Gastrocnemius medialis (tissue), 4 donors: ENCODE measurements around the gene AHNAK2. TPM values are rescaled to one million over a fixed set of nuclear protein-coding genes. Genes with fewer than 3 reads are reported as not detected.
A peak's percentile ranks its signal among the peaks of the same experiment; 100 is the strongest.
"Not testable (repeated sequence)": the region's sequence is repeated elsewhere in the genome, so short reads cannot be mapped to it uniquely, and the experiment has no call there.

ENCODE experiments used
- ATAC-seq, 2 donors: fragments of 150-250 bp; one replicate each; pipeline ENCODE4 v1.9.1; 2016
- DNase-seq, 2 donors: peaks; one replicate each; pipeline ENCODE4 v3.0.0-alpha.2; 2019
- H3K27ac ChIP-seq, 4 donors: fragments of 200-600 bp; sonication (generic); 1 replicate in 1 of 4; 2 replicates in 3 of 4; pipeline ENCODE4 v1.5.1; 2016 to 2018; ENCODE audit warnings: mild to moderate bottlenecking in 2 of 4, moderate library complexity in 1 of 4
- H3K27me3 ChIP-seq, 3 donors: fragments of 200-600 bp; sonication (generic) in 2 of 3; 1 replicate in 1 of 3; 2 replicates in 2 of 3; pipeline versions ENCODE4 v1.5.1 to v1.6.0; 2016 to 2019; ENCODE audit warnings: mild to moderate bottlenecking in 1 of 3, moderate library complexity in 1 of 3
- H3K36me3 ChIP-seq, 2 donors: fragments of 200-600 bp; sonication (generic) in 1 of 2; one replicate each; pipeline ENCODE4 v1.5.1; 2017 to 2018
- H3K4me1 ChIP-seq, 2 donors: fragments of 200-600 bp; sonication (generic) in 1 of 2; one replicate each; pipeline ENCODE4 v1.5.1; 2016 to 2017; ENCODE audit warnings: mild to moderate bottlenecking in 2 of 2
- H3K4me3 ChIP-seq, 4 donors: fragments of 200-600 bp; sonication (generic) in 3 of 4; 1 replicate in 1 of 4; 2 replicates in 3 of 4; pipeline ENCODE4 v1.5.1; 2016 to 2019; ENCODE audit warnings: mild to moderate bottlenecking in 2 of 4
- H3K9me3 ChIP-seq, 3 donors: fragments of 200-600 bp; sonication (generic) in 2 of 3; 1 replicate in 1 of 3; 2 replicates in 2 of 3; pipeline ENCODE4 v1.5.1; 2016 to 2019
- POLR2A ChIP-seq, 2 donors: fragments of 450-650 bp; IDR thresholded peaks; one replicate each; pipeline ENCODE4 v1.6.1; 2017; ENCODE audit warnings: antibody characterized with exemption in 2 of 2, mild to moderate bottlenecking in 2 of 2, moderate library complexity in 2 of 2
- in situ Hi-C, 4 donors: fragments of 200-750 bp; cut with MboI; loops; one replicate each; pipeline versions ENCODE4 v1.15.0 to v1.8.0; 2017; ENCODE audit warnings: low sequenced_read_pairs in 4 of 4
- intact Hi-C: fragments of 100-400 bp; cut with DNase I; formaldehyde crosslinking; loops from one replicate; pipeline ENCODE4 v1.15.1; 2023; ENCODE audit warnings: low total_unique reads
- total RNA-seq, 4 donors: library from RNA; depleted of rRNA; stranded (reverse); fragments of >200 nt; gene quantifications; one replicate each; pipeline versions ENCODE4 v1.1.0 to v1.2.3, GENCODE V29; 2016
- TF ChIP-seq, protein P1 (sequence below), 5 experiments: fragments of 450-650 bp in 3 of 5; fragments of 200-600 bp in 2 of 5; sonication (generic) in 2 of 5; IDR thresholded peaks in 4 of 5; conservative IDR thresholded peaks in 1 of 5; 1 replicate in 4 of 5; 2 replicates in 1 of 5; pipeline ENCODE4 v1.5.1; 2016 to 2019; ENCODE audit warnings: antibody characterized with exemption in 5 of 5, mild to moderate bottlenecking in 3 of 5, moderate library complexity in 3 of 5

Gene AHNAK2
- total RNA-seq, 4 donors from 2014 or later = 2.0 to 8.6 (median 3.4) TPM

DNA sequence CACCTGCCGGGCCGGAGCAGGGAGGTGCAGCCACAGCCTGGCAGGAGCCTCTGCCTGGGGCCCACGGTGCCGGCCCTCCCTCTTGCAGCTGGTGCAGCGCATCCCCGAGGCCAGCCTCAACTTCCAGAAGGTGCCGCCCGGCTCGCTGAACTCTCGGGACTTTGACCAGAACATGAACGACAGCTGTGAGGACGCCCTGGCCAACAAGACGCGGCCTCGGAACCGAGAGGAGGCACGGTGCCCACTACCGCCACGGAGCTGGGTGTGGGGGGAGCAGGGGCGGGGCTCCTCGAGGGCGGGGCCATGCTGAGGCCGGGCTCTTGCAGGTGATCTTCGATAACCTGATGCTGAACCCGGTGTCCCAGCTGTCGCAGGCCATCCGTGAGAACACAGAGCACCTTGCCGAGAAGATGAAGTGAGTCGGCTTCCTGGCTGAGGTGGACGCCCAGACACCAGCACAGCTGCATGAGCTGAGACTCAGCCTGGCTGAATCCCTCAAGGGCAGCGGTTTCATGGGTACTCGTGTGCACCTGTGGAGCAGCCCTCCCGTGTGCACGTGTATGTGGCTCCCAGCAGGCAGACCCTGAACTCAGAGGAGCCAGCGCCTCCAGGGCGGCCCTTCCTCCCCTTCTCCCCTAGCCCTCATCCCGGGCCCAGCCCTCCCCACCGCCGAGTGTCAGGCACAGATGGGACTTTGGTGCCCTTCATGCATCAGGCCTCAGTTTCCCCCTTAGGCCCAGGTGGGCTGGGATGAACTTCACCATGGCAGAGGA lies 84.6 kb downstream of the AHNAK2 start:
- no peak for ATAC-seq
- intact Hi-C loops = no loop called here

DNA sequence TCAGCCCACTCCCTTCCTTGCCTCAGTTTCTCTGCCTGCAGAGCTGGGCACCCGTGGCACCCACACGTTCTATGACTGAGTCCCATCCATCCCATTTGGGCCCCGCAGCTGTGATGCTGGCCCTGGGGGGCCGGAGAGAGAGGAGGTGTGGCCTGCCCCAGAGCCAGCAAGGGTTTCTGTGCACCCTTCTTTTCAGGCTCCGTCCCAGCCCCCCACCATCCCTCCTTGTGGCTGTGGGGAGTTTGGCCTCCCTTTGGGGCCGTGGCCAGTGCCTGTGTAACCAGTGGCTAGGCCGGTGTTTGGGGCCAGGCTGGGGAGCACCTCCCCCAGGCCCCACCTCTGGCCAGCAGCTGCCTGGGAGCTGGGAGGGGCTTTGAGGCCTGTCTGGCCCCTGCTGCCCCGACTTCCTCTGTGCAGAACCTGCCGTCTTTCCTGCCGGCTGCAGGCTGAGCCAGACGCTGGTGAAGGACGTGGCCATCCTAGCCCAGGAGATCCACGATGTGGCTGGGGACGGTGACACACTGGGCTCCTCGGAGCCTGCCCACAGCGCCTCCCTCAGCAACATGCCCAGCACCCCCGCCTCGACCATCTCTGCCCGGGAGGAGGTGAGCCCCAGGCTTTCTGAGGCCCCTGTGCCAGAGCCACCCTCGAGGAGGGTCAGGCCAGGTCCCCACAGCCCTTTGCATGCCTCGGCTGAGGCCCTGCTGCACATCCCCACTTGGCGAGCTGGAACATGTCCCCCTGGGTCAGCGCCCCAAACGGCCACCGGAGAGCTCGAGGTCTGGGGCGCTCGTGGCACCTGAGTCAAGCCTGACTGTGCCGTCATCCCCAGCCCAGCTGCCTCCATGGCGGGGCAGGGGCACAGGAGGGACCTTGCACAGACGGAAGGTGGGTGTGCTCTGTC lies 85.4 kb downstream of the AHNAK2 start:
- intact Hi-C loops = no loop called here
- in situ Hi-C loops = no loop called here
- no peaks in the 10 kb centered on the region for H3K9me3 ChIP-seq
- H3K4me1 ChIP-seq = no peaks in the 10 kb centered on the region
- no peak overlapping the region for H3K27ac ChIP-seq
- H3K36me3 ChIP-seq = peaks cover 0 to 9% of the 10 kb centered on the region in 2 donors
- ATAC-seq (no peak), DNase-seq (no peak)
- TF ChIP-seq POLR2A (IDR thresholded peaks at IDR 0.05) = no peak
- TF ChIP-seq, protein P1, sequence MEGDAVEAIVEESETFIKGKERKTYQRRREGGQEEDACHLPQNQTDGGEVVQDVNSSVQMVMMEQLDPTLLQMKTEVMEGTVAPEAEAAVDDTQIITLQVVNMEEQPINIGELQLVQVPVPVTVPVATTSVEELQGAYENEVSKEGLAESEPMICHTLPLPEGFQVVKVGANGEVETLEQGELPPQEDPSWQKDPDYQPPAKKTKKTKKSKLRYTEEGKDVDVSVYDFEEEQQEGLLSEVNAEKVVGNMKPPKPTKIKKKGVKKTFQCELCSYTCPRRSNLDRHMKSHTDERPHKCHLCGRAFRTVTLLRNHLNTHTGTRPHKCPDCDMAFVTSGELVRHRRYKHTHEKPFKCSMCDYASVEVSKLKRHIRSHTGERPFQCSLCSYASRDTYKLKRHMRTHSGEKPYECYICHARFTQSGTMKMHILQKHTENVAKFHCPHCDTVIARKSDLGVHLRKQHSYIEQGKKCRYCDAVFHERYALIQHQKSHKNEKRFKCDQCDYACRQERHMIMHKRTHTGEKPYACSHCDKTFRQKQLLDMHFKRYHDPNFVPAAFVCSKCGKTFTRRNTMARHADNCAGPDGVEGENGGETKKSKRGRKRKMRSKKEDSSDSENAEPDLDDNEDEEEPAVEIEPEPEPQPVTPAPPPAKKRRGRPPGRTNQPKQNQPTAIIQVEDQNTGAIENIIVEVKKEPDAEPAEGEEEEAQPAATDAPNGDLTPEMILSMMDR (IDR thresholded peaks at IDR 0.05 in 4 of 5, conservative IDR thresholded peaks at IDR 0.05 in 1 of 5) = no peak
- H3K4me3 ChIP-seq = no peak overlapping the region
- no peaks in the 10 kb centered on the region for H3K27me3 ChIP-seq

More for the DNA sequence above, 84.6 kb downstream of the AHNAK2 start:
- no peaks in the 10 kb centered on the region for H3K9me3 ChIP-seq
- H3K36me3 ChIP-seq = peaks cover 0 to under 1% of the 10 kb centered on the region in 2 donors
- H3K4me1 ChIP-seq = no peaks in the 10 kb centered on the region
- DNase-seq = no peak
- no peak overlapping the region for H3K4me3 ChIP-seq
- in situ Hi-C loops = no loop called here
- TF ChIP-seq, protein P1 (IDR thresholded peaks at IDR 0.05 in 4 of 5, conservative IDR thresholded peaks at IDR 0.05 in 1 of 5) = no peak
- TF ChIP-seq POLR2A (IDR thresholded peaks at IDR 0.05) = no peak
- no peak overlapping the region for H3K27ac ChIP-seq
- H3K27me3 ChIP-seq = no peaks in the 10 kb centered on the region

- intact Hi-C loops = no loop called here
Observed at GRCh38 chr14:104891664-104892530, 86.3 kb downstream of the AHNAK2 start.

DNA sequence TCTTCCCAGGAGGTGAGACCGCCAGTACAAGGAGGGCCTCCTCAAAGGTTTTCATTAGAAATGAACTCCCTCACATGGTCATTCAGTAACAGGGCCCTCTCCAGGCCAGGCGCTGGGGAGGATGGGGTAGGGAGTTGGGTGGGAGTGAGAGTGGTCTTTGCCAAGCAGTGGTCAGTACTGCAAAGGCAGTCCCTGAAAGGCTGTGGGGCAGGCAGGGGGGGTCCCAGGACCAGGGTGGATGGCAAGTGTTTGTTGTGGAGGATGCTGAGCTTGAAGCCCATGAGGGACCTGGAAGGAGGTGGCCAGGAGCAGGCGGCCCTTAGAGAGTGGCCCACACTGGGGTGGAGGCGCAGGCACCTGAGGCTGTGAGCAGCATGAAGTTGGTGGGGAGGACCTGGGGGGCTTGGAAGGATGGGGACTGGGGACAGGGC lies 87.0 kb downstream of the AHNAK2 start:
- TF ChIP-seq, protein P1 (IDR thresholded peaks at IDR 0.05 in 4 of 5, conservative IDR thresholded peaks at IDR 0.05 in 1 of 5) = no peak
- in situ Hi-C loops = no loop called here
- intact Hi-C loops = no loop called here
- Histone ChIP-seq H3K27ac (no peak overlapping the region), H3K9me3 (no peaks in the 10 kb centered on the region), H3K36me3 (peaks cover 0 to 25% of the 10 kb centered on the region in 2 donors), H3K4me3 (no peak overlapping the region), H3K27me3 (no peaks in the 10 kb centered on the region), H3K4me1 (no peaks in the 10 kb centered on the region)
- ATAC-seq = no peak
- no peak for DNase-seq

More at GRCh38 chr14:104891664-104892530, 86.3 kb downstream of the AHNAK2 start:
- Histone ChIP-seq H3K4me3 (no peak overlapping the region), H3K27ac (no peak overlapping the region), H3K9me3 (no peaks in the 10 kb centered on the region), H3K36me3 (peaks cover 0 to 18% of the 10 kb centered on the region in 2 donors), H3K27me3 (no peaks in the 10 kb centered on the region), H3K4me1 (no peaks in the 10 kb centered on the region)
- no peak for TF ChIP-seq POLR2A (IDR thresholded peaks at IDR 0.05)
- TF ChIP-seq, protein P1 (IDR thresholded peaks at IDR 0.05 in 4 of 5, conservative IDR thresholded peaks at IDR 0.05 in 1 of 5) = no peak
- in situ Hi-C loops = no loop called here
- DNase-seq (peak; percentile 1 to 11), ATAC-seq (no peak)

DNA sequence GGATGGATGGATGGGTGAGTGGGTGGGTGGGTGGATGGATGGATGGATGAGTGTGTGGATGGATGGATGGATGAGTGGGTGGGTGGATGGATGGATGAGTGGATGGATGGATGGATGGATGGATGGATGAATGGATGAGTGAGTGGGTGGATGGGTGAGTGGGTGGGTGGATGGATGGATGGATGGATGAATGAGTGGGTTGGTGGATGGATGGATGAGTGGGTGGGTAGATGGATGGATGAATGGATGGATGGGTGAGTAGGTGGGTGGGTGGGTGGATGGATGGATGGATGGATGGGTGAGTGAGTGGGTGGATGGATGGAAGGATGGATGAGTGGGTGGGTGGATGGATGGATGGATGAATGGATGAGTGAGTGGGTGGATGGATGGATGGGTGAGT lies 87.9 kb downstream of the AHNAK2 start:
- H3K9me3 ChIP-seq, ATAC-seq, intact Hi-C loops, H3K4me3 ChIP-seq, H3K4me1 ChIP-seq, DNase-seq, H3K27ac ChIP-seq, H3K27me3 ChIP-seq, in situ Hi-C loops: not testable (repeated sequence)
- peaks cover 0 to 28% of the 10 kb centered on the region in 2 donors for H3K36me3 ChIP-seq
